Prostate gland (tissue), 2 donors: ENCODE measurements around the gene KPNA3. TPM values are rescaled to one million over a fixed set of nuclear protein-coding genes. Genes with fewer than 3 reads are reported as not detected.

ENCODE experiments used
- DNase-seq: peaks from one replicate; pipeline ENCODE4 v3.0.0-alpha.2; 2019; ENCODE audit warnings: low spot score
- H3K27ac ChIP-seq, 2 donors: fragments of 200-600 bp; sonication (generic); 2 replicates each; pipeline ENCODE4 v1.5.1; 2017 to 2019
- H3K27me3 ChIP-seq: fragments of 200-600 bp; sonication (generic); replicated peaks from 2 replicates; pipeline ENCODE4 v1.5.1; 2019; ENCODE audit not compliant: insufficient read depth
- H3K36me3 ChIP-seq, 2 donors: fragments of 200-600 bp; sonication (generic); 1 replicate in 1 of 2; 2 replicates in 1 of 2; pipeline versions ENCODE4 v1.5.1 to v1.8.1; 2017 to 2019
- H3K4me1 ChIP-seq: fragments of 200-600 bp; sonication (generic); replicated peaks from 2 replicates; pipeline ENCODE4 v1.5.1; 2019
- H3K4me3 ChIP-seq, 2 donors: fragments of 200-600 bp; sonication (generic); 2 replicates each; pipeline ENCODE4 v1.5.1; 2017 to 2019
- H3K9me3 ChIP-seq: fragments of 200-600 bp; sonication (generic); 2 replicates; pipeline ENCODE4 v1.5.1; 2017
- POLR2A ChIP-seq: fragments of 450-650 bp; IDR thresholded peaks from one replicate; pipeline ENCODE4 v1.6.1; 2016; ENCODE audit warnings: antibody characterized with exemption, mild to moderate bottlenecking
- POLR2AphosphoS5 ChIP-seq: sonication (generic); formaldehyde crosslinking; IDR thresholded peaks from one replicate; pipeline ENCODE4 v1.6.1; 2017; ENCODE audit warnings: antibody characterized with exemption
- WGBS: methylation state at CpG from one replicate; pipeline ENCODE4 v1.1.5; 2018; 5-methylcytosine and 5-hydroxymethylcytosine counted together
- intact Hi-C: fragments of 100-400 bp; cut with DNase I; formaldehyde crosslinking; loops from one replicate; pipeline ENCODE4 v1.14.2; 2022
- total RNA-seq, 2 donors: library from RNA; depleted of rRNA; stranded (reverse); fragments of >200 nt; gene quantifications; one replicate each; pipeline ENCODE4 v1.1.0, GENCODE V29; 2016
- TF ChIP-seq, protein P1 (sequence below), 4 experiments: fragments of 200-600 bp in 2 of 4; fragments of 450-650 bp in 2 of 4; sonication (generic) in 2 of 4; IDR thresholded peaks; 1 replicate in 3 of 4; 2 replicates in 1 of 4; pipeline ENCODE4 v1.5.1; 2016 to 2019; ENCODE audit warnings: antibody characterized with exemption in 4 of 4, mild to moderate bottlenecking in 2 of 4, moderate library complexity in 2 of 4

The KPNA3 gene
- total RNA-seq, 2 donors from 2014 or later: 16.9 to 26.4 TPM

DNA sequence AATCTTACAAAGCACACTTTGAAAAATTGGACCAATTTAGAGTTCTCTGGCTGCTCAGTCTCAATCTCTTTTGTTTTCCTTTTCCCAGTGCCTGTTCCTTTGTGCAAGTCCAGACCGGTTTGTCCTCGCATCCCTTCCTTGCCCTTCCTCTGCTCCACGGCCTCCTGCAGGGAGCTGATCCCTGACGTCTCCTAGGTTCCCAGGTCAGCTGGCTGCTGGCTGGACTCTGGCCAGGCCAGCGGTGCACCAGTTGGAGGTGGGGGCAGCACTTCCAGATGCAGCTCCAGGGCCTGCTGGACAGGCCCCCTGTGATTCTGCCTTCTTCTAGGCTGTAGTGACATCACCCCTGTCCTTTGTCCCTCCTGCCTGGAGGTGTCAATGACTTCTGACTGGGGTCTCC is 44.0 kb upstream of the KPNA3 start:
- Histone ChIP-seq H3K36me3 (no peaks in the 10 kb centered on the region), H3K27ac (no peak overlapping the region), H3K4me3 (no peak overlapping the region), H3K9me3 (no peaks in the 10 kb centered on the region), H3K4me1 (no peaks in the 10 kb centered on the region), H3K27me3 (no peaks in the 10 kb centered on the region)
- no peak for DNase-seq
- 32% methylated on average over 5 of the region's 5 CpGs for WGBS
- intact Hi-C loops: no loop called here
- TF ChIP-seq POLR2AphosphoS5 (no peak), POLR2A (no peak)
- TF ChIP-seq, protein P1, sequence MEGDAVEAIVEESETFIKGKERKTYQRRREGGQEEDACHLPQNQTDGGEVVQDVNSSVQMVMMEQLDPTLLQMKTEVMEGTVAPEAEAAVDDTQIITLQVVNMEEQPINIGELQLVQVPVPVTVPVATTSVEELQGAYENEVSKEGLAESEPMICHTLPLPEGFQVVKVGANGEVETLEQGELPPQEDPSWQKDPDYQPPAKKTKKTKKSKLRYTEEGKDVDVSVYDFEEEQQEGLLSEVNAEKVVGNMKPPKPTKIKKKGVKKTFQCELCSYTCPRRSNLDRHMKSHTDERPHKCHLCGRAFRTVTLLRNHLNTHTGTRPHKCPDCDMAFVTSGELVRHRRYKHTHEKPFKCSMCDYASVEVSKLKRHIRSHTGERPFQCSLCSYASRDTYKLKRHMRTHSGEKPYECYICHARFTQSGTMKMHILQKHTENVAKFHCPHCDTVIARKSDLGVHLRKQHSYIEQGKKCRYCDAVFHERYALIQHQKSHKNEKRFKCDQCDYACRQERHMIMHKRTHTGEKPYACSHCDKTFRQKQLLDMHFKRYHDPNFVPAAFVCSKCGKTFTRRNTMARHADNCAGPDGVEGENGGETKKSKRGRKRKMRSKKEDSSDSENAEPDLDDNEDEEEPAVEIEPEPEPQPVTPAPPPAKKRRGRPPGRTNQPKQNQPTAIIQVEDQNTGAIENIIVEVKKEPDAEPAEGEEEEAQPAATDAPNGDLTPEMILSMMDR (IDR thresholded peaks at IDR 0.05): no peak

DNA sequence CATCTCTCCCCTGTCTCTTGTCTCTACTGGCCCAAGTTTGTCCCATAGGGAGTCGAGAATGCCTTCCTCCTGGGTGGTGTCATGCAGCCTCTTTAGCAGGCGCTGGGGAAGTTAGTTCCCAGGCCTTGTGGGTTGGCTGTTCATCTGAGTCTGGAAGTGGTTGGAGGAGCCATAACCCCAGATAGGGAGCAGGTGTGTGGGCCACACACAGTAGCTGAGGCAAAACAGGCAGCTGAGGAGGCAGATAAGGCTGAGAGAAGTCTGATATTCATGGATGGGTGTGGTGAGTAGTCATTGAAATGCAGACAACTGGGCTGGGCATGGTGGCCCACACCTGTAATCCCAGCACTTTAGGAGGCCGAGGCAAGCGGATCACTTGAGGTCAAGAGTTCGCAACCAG is 40.9 kb upstream of the KPNA3 start:
- TF ChIP-seq POLR2AphosphoS5: no peak
- TF ChIP-seq, protein P1 (IDR thresholded peaks at IDR 0.05): no peak
- TF ChIP-seq POLR2A: no peak
- whole genome bisulfite sequencing: 93% methylated on average over 5 of the region's 5 CpGs
- H3K36me3 ChIP-seq: no peaks in the 10 kb centered on the region
- H3K4me3 ChIP-seq: no peak overlapping the region
- H3K27ac ChIP-seq: no peak overlapping the region
- intact Hi-C loops: no loop called here
- no peaks in the 10 kb centered on the region for H3K9me3 ChIP-seq
- DNase-seq: no peak
- no peaks in the 10 kb centered on the region for H3K4me1 ChIP-seq
- H3K27me3 ChIP-seq: no peaks in the 10 kb centered on the region

DNA sequence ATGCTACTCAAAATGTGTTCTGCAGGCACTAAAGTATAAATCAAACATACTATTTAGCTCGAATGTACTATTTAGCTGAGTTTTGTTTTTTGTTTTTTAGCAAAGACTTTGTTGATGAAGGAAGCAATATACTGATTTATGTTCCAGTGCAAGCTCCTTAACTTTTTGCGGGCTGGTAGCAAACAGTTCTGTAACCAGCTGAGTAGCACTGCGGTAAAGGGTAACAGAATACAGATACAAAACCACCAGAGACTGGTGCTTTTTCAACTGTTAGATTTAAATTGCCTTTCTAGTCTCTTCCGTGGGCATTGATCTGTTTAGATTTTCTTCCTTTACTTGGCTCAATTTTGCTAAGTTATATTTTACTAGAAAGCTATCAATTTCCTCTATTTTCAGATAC is 39.0 kb upstream of the KPNA3 start:
- intact Hi-C loops: no loop called here
- Histone ChIP-seq H3K9me3 (no peaks in the 10 kb centered on the region), H3K4me3 (no peak overlapping the region), H3K36me3 (no peaks in the 10 kb centered on the region), H3K27me3 (no peaks in the 10 kb centered on the region), H3K27ac (no peak overlapping the region), H3K4me1 (no peaks in the 10 kb centered on the region)
- WGBS: 17% methylated on average over 4 of the region's 4 CpGs
- TF ChIP-seq POLR2A (no peak), POLR2AphosphoS5 (no peak)
- TF ChIP-seq, protein P1 (IDR thresholded peaks at IDR 0.05): no peak
- no peak for DNase-seq

DNA sequence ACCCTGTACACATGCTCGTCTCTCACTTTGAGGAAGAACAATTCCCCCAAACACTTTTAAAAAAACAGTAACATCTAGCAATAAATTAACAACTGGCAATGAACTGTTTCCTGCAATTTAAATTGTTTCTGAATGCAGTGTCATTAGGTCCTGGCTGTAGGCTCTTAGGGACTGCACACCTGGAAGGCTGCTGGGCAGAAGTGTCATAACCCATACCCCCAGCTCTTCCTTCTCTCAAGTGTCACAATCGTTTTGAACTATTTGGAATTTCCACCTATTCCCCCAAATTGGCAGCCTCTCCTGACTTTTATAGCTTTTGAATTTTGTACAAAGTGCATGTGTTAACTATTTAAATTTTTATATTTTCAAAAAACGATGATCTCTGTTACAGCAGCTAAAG is 38.2 kb upstream of the KPNA3 start:
- whole genome bisulfite sequencing: 22% methylated on average over 3 of the region's 3 CpGs
- TF ChIP-seq POLR2A: no peak
- intact Hi-C loops: no loop called here

DNA sequence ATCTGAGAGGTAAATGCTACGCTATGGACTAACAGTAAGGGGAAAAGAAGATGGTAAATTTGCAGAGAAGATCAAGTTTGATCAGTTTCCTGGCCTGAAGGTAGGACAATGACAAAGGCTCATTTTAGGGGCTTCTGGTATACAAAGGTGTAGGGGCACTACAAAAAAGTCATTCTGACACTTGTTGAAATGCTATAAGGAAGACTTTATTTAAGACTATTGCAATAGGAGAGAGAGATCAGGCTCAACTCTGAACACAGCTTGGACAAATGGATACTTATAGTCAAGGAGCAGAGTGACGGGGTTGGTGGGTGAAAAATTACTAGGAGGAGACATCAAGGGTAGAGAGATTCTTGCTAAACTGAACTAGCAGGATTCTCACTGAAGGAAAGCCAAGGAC is 37.2 kb upstream of the KPNA3 start:
- H3K36me3 ChIP-seq: no peaks in the 10 kb centered on the region
- intact Hi-C loops: no loop called here

More for the DNA sequence above, 38.2 kb upstream of the KPNA3 start:
- no peaks in the 10 kb centered on the region for H3K9me3 ChIP-seq
- no peak overlapping the region for H3K27ac ChIP-seq
- H3K36me3 ChIP-seq: no peaks in the 10 kb centered on the region
- no peaks in the 10 kb centered on the region for H3K27me3 ChIP-seq
- no peak for DNase-seq
- no peak overlapping the region for H3K4me3 ChIP-seq
- no peaks in the 10 kb centered on the region for H3K4me1 ChIP-seq

More for the DNA sequence above, 37.2 kb upstream of the KPNA3 start:
- TF ChIP-seq, protein P1 (IDR thresholded peaks at IDR 0.05): no peak
- TF ChIP-seq POLR2A (no peak), POLR2AphosphoS5 (no peak)
- Histone ChIP-seq H3K4me1 (no peaks in the 10 kb centered on the region), H3K27me3 (no peaks in the 10 kb centered on the region), H3K27ac (no peak overlapping the region), H3K9me3 (no peaks in the 10 kb centered on the region), H3K4me3 (no peak overlapping the region)
- 94% methylated on average over 2 of the region's 2 CpGs for WGBS
- DNase-seq: no peak
